ENCODE measurements around the gene SULT1C4.

- TF ChIP-seq CTCF (IDR thresholded peaks at IDR 0.05; ENCODE audit: insufficient read depth, low read depth, low read length) (no peak), EZH2 (IDR thresholded peaks at IDR 0.05; ENCODE audit: insufficient read depth, low read length) (no peak)
Measured at GRCh38 chr2:108355906-108356734, 21.6 kb upstream of the SULT1C4 start.
